ENCODE data around the gene POLR2E. TPM values are rescaled to one million over a fixed set of nuclear protein-coding genes. Genes with fewer than 3 reads are reported as not detected.

POLR2E gene
- total RNA-seq, 1 experiment from 2014 or later: 281 TPM

- Histone ChIP-seq H3K9me3 (ENCODE audit: control insufficient read depth in 1 of 2, insufficient read depth in 1 of 2, low read depth in 1 of 2, low read length in 2 of 2) (no peaks in the 10 kb centered on the region), H3K27me3 (ENCODE audit: insufficient read depth, low read length) (no peaks in the 10 kb centered on the region), H3K9me2 (ENCODE audit: insufficient read depth) (no peaks in the 10 kb centered on the region), H2AFZ (ENCODE audit: low read depth, low read length, poor library complexity, severe bottlenecking) (no peak overlapping the region), H3K36me3 (ENCODE audit: control insufficient read depth in 1 of 2, insufficient read depth in 2 of 2, low read length in 2 of 2) (peaks cover 4 to 22% of the 10 kb centered on the region in 2 experiments; a peak in 3 of 4 replicates), H3K4me2 (ENCODE audit: low read length) (no peak overlapping the region), H3K27ac (ENCODE audit: low read depth, low read length) (peak overlapping the region; percentile 38; the same call in 1 of the 2 replicates), H3K4me3 (replicated peaks in 1 of 2; ENCODE audit: low read depth in 1 of 2, low read length in 2 of 2) (no peak overlapping the region), H3K9ac (ENCODE audit: low read length) (no peak overlapping the region), H3K79me2 (ENCODE audit: insufficient read depth, low read length) (peaks cover 9% of the 10 kb centered on the region; the same call in 1 of the 2 replicates), H3K4me1 (ENCODE audit: control insufficient read depth in 1 of 2, insufficient read depth in 2 of 2, low read length in 2 of 2) (peaks cover 16 to 42% of the 10 kb centered on the region in 2 experiments), H4K20me1 (ENCODE audit: insufficient read depth) (no peaks in the 10 kb centered on the region)
- RAD21 ChIA-PET (ENCODE audit: low non-redundant PET in 1 of 2, low total read pairs in 2 of 2, uncharacterized antibody in 2 of 2, unreplicated experiment in 2 of 2): no interaction called here
- CTCF ChIA-PET: interaction anchor here (0.8 kb wide), 1 partner anchor 83 kb away, joined by 4 read pairs; no protein-coding TSS in a partner anchor
- no peak for ATAC-seq
- no TSS peak for BruUV-seq (replicated peaks)
- no peak for TF ChIP-seq JUND (IDR thresholded peaks at IDR 0.05)
- no peak for TF ChIP-seq EZH2phosphoT487 (IDR thresholded peaks at IDR 0.05; ENCODE audit: borderline replicate concordance)
- no peak for TF ChIP-seq RAD21 (IDR thresholded peaks at IDR 0.05; ENCODE audit: low read depth)
- TF ChIP-seq REST (IDR thresholded peaks at IDR 0.05; ENCODE audit: low read depth): no peak
- no peak for TF ChIP-seq CEBPB (IDR thresholded peaks at IDR 0.05; ENCODE audit: low read depth)
- no peak for TF ChIP-seq EZH2 (IDR thresholded peaks at IDR 0.05)
- TF ChIP-seq ZNF274 (IDR thresholded peaks at IDR 0.05; ENCODE audit: low read depth, low read length): no peak
- TF ChIP-seq SIN3A (IDR thresholded peaks at IDR 0.05; ENCODE audit: low read depth): no peak
- no peak for TF ChIP-seq FOSL1 (IDR thresholded peaks at IDR 0.05; ENCODE audit: low read depth)
- no peak for TF ChIP-seq CBX3 (IDR thresholded peaks at IDR 0.05; ENCODE audit: low read depth)
- TF ChIP-seq YY1 (IDR thresholded peaks at IDR 0.05; ENCODE audit: extremely low read depth, insufficient replicate concordance, low read depth, low read length): no peak
- TF ChIP-seq EGR1 (IDR thresholded peaks at IDR 0.05; ENCODE audit: low read depth): no peak
- no peak for TF ChIP-seq ELF1 (IDR thresholded peaks at IDR 0.05; ENCODE audit: borderline replicate concordance, low read depth)
- no peak for TF ChIP-seq ZFX (IDR thresholded peaks at IDR 0.05)
- no peak for TF ChIP-seq MAX (IDR thresholded peaks at IDR 0.05)
- no peak for TF ChIP-seq POLR2AphosphoS5 (IDR thresholded peaks at IDR 0.05; ENCODE audit: low read depth, low read length)
- TF ChIP-seq POLR2A (IDR thresholded peaks at IDR 0.05; ENCODE audit: borderline replicate concordance, extremely low read depth, insufficient read depth, insufficient read length): no peak
- TF ChIP-seq ATF3 (IDR thresholded peaks at IDR 0.05): no peak
- no peak for TF ChIP-seq TCF7L2 (IDR thresholded peaks at IDR 0.05; ENCODE audit: borderline replicate concordance, extremely low read depth, insufficient read depth, insufficient read length)
- TF ChIP-seq SP1 (IDR thresholded peaks at IDR 0.05; ENCODE audit: low read depth): no peak
- POLR2A ChIA-PET: interaction anchor here (1.1 kb wide), 1 partner anchor 158 kb away, joined by 3 read pairs; the partner anchor contains the start of gene CIRBP
- DNase-seq (ENCODE audit: low read depth, low spot score): no peak
- intact Hi-C loops (cut with micrococcal nuclease): loop anchor here (5.0 kb wide), 1 partner anchor 81 kb away; no protein-coding TSS in a partner anchor
These were observed 15.8 kb upstream of the POLR2E start for GRCh38 chr19:1110809-1111640.
